Motor neuron (in vitro differentiated cells): ENCODE data around the gene CASKIN1. TPM values are rescaled to one million over a fixed set of nuclear protein-coding genes. Genes with fewer than 3 reads are reported as not detected.

Source experiments
- ATAC-seq, 8 experiments: fragments of 200-7000 bp; cut with Tn5 transposase; replicated peaks in 6 of 8; 2 replicates each; pipeline ENCODE4 v1.8.0; 2021; ENCODE audit warnings: mild to moderate bottlenecking in 8 of 8, moderate library complexity in 8 of 8
- H3K27ac ChIP-seq, 2 donors: fragments of 250-450 bp; sonication (Bioruptor Pico); 2 replicates each; pipeline ENCODE4 v1.9.0; 2021; ENCODE audit warnings: antibody characterized with exemption in 2 of 2, mild to moderate bottlenecking in 2 of 2, moderate library complexity in 1 of 2
- H3K4me1 ChIP-seq, 2 donors: fragments of 250-450 bp; sonication (Bioruptor Pico); replicated peaks in 1 of 2; 2 replicates each; pipeline ENCODE4 v1.6.1; 2021; ENCODE audit warnings: antibody characterized with exemption in 2 of 2, mild to moderate bottlenecking in 2 of 2, moderate library complexity in 1 of 2
- H3K4me3 ChIP-seq, 5 donors: fragments of 250-450 bp; sonication (Bioruptor Pico); 2 replicates each; pipeline ENCODE4 v1.9.0; 2021; ENCODE audit warnings: antibody characterized with exemption in 5 of 5, mild to moderate bottlenecking in 5 of 5, moderate library complexity in 4 of 5
- WGBS, 10 experiments: fragments of 450-650 bp; shearing (Covaris generic); methylation state at CpG; one replicate each; pipeline ENCODE4 v1.0.0; 2022; 5-methylcytosine and 5-hydroxymethylcytosine counted together
- in situ Hi-C, 9 experiments: fragments of 400-800 bp; cut with MboI; loops; one replicate each; pipeline ENCODE4 v1.15.0; 2021; ENCODE audit warnings: low sequenced_read_pairs in 9 of 9, low pct_unique_long_range_greater_than_20kb in 2 of 9; ENCODE audit not compliant: unreplicated experiment in 9 of 9
- total RNA-seq, 8 experiments: library from RNA; unstranded; fragments of 300-600 nt; gene quantifications; 2 replicates each; pipeline versions ENCODE4 v1.2.3 to v1.2.4, GENCODE V29; 2022

The CASKIN1 gene
- total RNA-seq, 8 experiments from 2014 or later = 0.61 to 12.2 (median 6.0) TPM

GRCh38 chr16:2229091-2229490, 32.7 kb upstream of the CASKIN1 start:
- in situ Hi-C loops = no loop called here
- H3K4me1 ChIP-seq = peaks cover 10 to 11% of the 10 kb centered on the region in 2 donors
- no peak overlapping the region for H3K4me3 ChIP-seq
- no peak overlapping the region for H3K27ac ChIP-seq
- no peak for ATAC-seq
- 90 to 100% methylated on average over 2 to 8 of the region's 12 CpGs; no CpG with 5 or more reads in 8 of the 10 experiments for WGBS, 10 experiments

GRCh38 chr16:2228161-2228824, 31.9 kb upstream of the CASKIN1 start:
- no peak for ATAC-seq

GRCh38 chr16:2226918-2227317, 30.5 kb upstream of the CASKIN1 start:
- no peak for ATAC-seq
- no peak overlapping the region for H3K4me3 ChIP-seq
- in situ Hi-C loops = no loop called here
- WGBS, 10 experiments = 81 to 100% (median 93%) methylated on average over 1 to 5 of the region's 6 CpGs; no CpG with 5 or more reads in 5 of the 10 experiments
- peaks cover 10 to 11% of the 10 kb centered on the region in 2 donors for H3K4me1 ChIP-seq
- no peak overlapping the region for H3K27ac ChIP-seq

More at GRCh38 chr16:2228161-2228824, 31.9 kb upstream of the CASKIN1 start:
- Histone ChIP-seq H3K4me1 (peaks cover 10 to 11% of the 10 kb centered on the region in 2 donors), H3K4me3 (no peak overlapping the region), H3K27ac (no peak overlapping the region)
- WGBS, 10 experiments = 80 to 100% (median 100%) methylated on average over 1 of the region's 25 CpGs; no CpG with 5 or more reads in 7 of the 10 experiments
- in situ Hi-C loops = no loop called here

- Histone ChIP-seq H3K4me1 (peaks cover 10 to 11% of the 10 kb centered on the region in 2 donors), H3K27ac (no peak overlapping the region), H3K4me3 (no peak overlapping the region)
- in situ Hi-C loops = no loop called here
- 76 to 96% (median 85%) methylated on average over 1 to 4 of the region's 9 CpGs; no CpG with 5 or more reads in 4 of the 10 experiments for WGBS, 10 experiments
- ATAC-seq = no peak
Measured at GRCh38 chr16:2226245-2226793, 29.9 kb upstream of the CASKIN1 start.

GRCh38 chr16:2223942-2224486, 27.6 kb upstream of the CASKIN1 start:
- Histone ChIP-seq H3K4me3 (peak overlapping the region; percentile 70 to 92 (median 77)), H3K4me1 (peaks cover 10 to 11% of the 10 kb centered on the region in 2 donors), H3K27ac (peak overlapping the region; percentile 80 to 91)
- peak in 3 of 8 experiments; percentile 23 to 45 (median 36) for ATAC-seq
- in situ Hi-C loops = no loop called here
- WGBS, 10 experiments = 0 to 31% (median 13%) methylated on average over 2 to 6 of the region's 22 CpGs; no CpG with 5 or more reads in 6 of the 10 experiments

- H3K27ac ChIP-seq = peak within 1 kb of the TSS; percentile 80 to 91
- in situ Hi-C loops = no loop called here
- 0 to 2% methylated on average over 5 to 13 of the region's 82 CpGs; no CpG with 5 or more reads in 8 of the 10 experiments for WGBS, 10 experiments
- peak; percentile 93 to 98 (median 96) for ATAC-seq
- H3K4me1 ChIP-seq = peaks cover 10 to 11% of the 10 kb centered on the region in 2 donors
- H3K4me3 ChIP-seq = peak within 1 kb of the TSS; percentile 70 to 92 (median 77)
Measured at GRCh38 chr16:2223221-2223941, 27.0 kb upstream of the CASKIN1 start, which contains the start of gene E4F1. E4F1 (plus strand) TSS chr16:2223591; CDS start chr16:2223614, 23 bp downstream.

- Histone ChIP-seq H3K4me3 (no peak overlapping the region), H3K4me1 (peaks cover 14 to 17% of the 10 kb centered on the region in 2 donors), H3K27ac (peak overlapping the region in 1 of 2 donors; percentile 91)
- in situ Hi-C loops = no loop called here
- no peak for ATAC-seq
- WGBS, 10 experiments = 82 to 100% (median 92%) methylated on average over 1 to 4 of the region's 4 CpGs; no CpG with 5 or more reads in 5 of the 10 experiments
Measured at GRCh38 chr16:2216330-2216729, 19.9 kb upstream of the CASKIN1 start.

GRCh38 chr16:2214719-2214968, 18.2 kb upstream of the CASKIN1 start, which contains the start of gene PGP:
PGP (minus strand) TSS chr16:2214840; CDS start chr16:2214777, 63 bp downstream.
- peak in 3 of 8 experiments; percentile 80 to 83 (median 81) for ATAC-seq

GRCh38 chr16:2213817-2214718, 17.7 kb upstream of the CASKIN1 start:
- peaks cover 14 to 17% of the 10 kb centered on the region in 2 donors for H3K4me1 ChIP-seq
- H3K4me3 ChIP-seq = peak overlapping the region; percentile 49 to 82 (median 54)
- peak in 3 of 8 experiments; percentile 0 to 1 (median 1) for ATAC-seq
- peak overlapping the region; percentile 58 to 70 for H3K27ac ChIP-seq
- 0 to 8% (median 3%) methylated on average over 3 to 33 of the region's 98 CpGs; no CpG with 5 or more reads in 5 of the 10 experiments for WGBS, 10 experiments
- in situ Hi-C loops = no loop called here

More at GRCh38 chr16:2214719-2214968, 18.2 kb upstream of the CASKIN1 start, which contains the start of gene PGP:
- peak within 1 kb of the TSS; percentile 85 to 91 for H3K27ac ChIP-seq
- in situ Hi-C loops = no loop called here
- peak within 1 kb of the TSS; percentile 52 to 82 (median 54) for H3K4me3 ChIP-seq
- H3K4me1 ChIP-seq = peaks cover 14 to 17% of the 10 kb centered on the region in 2 donors
- no CpG with 5 or more reads among the region's 48 CpGs for WGBS, 10 experiments

GRCh38 chr16:2212362-2213324, 16.2 kb upstream of the CASKIN1 start:
- in situ Hi-C loops = no loop called here
- no peak for ATAC-seq
- peak overlapping the region; percentile 49 to 82 (median 54) for H3K4me3 ChIP-seq
- H3K27ac ChIP-seq = no peak overlapping the region
- H3K4me1 ChIP-seq = peaks cover 14 to 17% of the 10 kb centered on the region in 2 donors
- 10 to 100% (median 75%) methylated on average over 1 to 7 of the region's 19 CpGs; no CpG with 5 or more reads in 1 of the 10 experiments for WGBS, 10 experiments

- WGBS, 10 experiments = 40 to 100% (median 80%) methylated on average over 1 to 4 of the region's 11 CpGs; no CpG with 5 or more reads in 4 of the 10 experiments
- Histone ChIP-seq H3K4me1 (peaks cover 14 to 17% of the 10 kb centered on the region in 2 donors), H3K27ac (no peak overlapping the region), H3K4me3 (no peak overlapping the region)
- in situ Hi-C loops = no loop called here
- ATAC-seq = no peak
Measured at GRCh38 chr16:2211923-2212347, 15.5 kb upstream of the CASKIN1 start.
